Measurements from ENCODE around the gene EFL1.
"Not testable (repeated sequence)": the region's sequence is repeated elsewhere in the genome, so short reads cannot be mapped to it uniquely, and the experiment has no call there.

The EFL1 gene

DNA sequence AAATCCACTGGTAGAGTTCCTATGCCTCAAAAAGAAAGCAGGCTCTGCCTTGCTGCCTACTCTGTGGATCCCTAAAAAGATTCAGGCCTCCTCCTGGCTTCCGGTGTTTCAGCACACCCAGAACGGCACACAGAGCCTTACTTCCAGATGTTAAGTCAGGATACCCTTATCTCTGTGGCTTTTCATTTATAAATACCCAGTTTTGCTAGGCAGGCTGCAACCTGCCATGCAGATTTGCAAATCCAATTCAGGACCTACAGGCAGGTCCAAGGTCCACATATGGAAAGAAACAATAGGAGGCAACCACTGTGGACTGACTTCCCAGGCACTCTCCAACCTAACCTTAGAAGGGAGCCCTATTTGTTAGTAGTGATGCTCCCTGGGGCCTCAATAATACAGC, 30.7 kb downstream of the EFL1 start:
- no peak overlapping the region for H3K4me3 ChIP-seq (ENCODE audit: low read depth, low read length)
- no peak for DNase-seq (ENCODE audit: low read depth, low spot score)
- TF ChIP-seq, protein P1, sequence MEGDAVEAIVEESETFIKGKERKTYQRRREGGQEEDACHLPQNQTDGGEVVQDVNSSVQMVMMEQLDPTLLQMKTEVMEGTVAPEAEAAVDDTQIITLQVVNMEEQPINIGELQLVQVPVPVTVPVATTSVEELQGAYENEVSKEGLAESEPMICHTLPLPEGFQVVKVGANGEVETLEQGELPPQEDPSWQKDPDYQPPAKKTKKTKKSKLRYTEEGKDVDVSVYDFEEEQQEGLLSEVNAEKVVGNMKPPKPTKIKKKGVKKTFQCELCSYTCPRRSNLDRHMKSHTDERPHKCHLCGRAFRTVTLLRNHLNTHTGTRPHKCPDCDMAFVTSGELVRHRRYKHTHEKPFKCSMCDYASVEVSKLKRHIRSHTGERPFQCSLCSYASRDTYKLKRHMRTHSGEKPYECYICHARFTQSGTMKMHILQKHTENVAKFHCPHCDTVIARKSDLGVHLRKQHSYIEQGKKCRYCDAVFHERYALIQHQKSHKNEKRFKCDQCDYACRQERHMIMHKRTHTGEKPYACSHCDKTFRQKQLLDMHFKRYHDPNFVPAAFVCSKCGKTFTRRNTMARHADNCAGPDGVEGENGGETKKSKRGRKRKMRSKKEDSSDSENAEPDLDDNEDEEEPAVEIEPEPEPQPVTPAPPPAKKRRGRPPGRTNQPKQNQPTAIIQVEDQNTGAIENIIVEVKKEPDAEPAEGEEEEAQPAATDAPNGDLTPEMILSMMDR (IDR thresholded peaks at IDR 0.05; ENCODE audit: low read depth, low read length) = no peak

DNA sequence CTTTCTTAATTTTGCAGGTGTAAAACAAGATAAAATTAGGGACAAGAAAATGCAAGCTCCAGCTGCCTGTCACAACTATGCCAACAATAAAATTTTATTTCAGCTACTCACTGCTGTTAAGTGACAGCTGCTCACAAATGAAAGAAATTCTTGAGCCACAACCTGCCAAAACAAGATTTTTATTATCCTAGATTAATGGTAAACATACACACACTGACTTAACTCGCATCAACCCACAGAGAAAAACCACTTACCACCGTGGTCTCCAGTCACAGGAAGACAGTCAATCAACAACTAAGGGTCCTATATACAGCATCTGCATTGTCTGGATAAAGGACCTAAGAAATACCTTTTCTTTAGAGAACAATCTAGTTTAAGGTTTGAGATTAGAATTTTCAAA, 31.3 kb downstream of the EFL1 start:
- in situ Hi-C loops (cut with HindIII; ENCODE audit: low sequenced_read_pairs) = no loop called here
- TF ChIP-seq, protein P1 (IDR thresholded peaks at IDR 0.05; ENCODE audit: low read depth, low read length) = no peak
- H3K4me3 ChIP-seq (ENCODE audit: low read depth, low read length) = no peak overlapping the region
- no peak for DNase-seq (ENCODE audit: low read depth, low spot score)

More for the DNA sequence above, 30.7 kb downstream of the EFL1 start:
- in situ Hi-C loops (cut with HindIII; ENCODE audit: low sequenced_read_pairs) = no loop called here

DNA sequence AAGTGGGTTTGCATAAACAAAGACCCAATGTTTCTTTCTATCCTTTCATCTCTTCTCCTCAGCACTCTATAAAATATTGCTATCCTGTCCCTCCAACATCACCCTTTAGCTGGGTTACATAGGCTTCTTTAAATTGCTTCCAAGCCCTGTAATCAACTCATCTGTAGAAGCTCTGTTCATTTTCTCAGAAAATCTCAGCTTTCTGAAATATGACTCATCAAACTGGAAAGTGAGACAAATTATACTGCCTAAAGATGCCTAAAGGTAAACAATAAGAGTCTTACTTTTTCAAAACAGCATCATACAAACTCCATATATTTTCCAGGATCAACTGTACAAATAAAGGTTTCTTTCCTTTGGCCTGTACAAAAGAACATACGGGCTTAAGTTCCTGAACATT, 33.8 kb downstream of the EFL1 start:
- in situ Hi-C loops (cut with HindIII; ENCODE audit: low sequenced_read_pairs) = no loop called here
- peak; percentile 10 for DNase-seq (ENCODE audit: low read depth, low spot score)
- no peak overlapping the region for H3K4me3 ChIP-seq (ENCODE audit: low read depth, low read length)
- TF ChIP-seq, protein P1 (IDR thresholded peaks at IDR 0.05; ENCODE audit: low read depth, low read length) = no peak

DNA sequence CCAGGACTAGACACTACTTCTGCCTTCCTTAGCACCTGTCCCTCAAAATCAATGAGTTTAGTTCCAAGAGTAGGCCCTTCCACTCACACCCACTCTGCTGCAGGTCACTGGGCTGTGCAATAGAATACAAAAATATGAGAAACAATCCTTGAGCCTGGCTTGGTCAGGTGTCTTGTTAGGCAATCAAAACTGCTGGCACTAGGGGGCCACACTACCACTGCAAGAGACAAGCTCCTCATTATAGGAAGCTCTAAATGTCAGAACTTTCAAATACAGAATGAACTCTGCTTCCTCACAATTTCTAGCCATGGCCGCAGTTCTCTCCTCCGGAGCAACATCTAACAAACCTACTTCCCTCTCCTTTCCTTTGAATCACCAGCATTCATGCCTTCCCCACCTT, 41.0 kb downstream of the EFL1 start:
- DNase-seq (ENCODE audit: low read depth, low spot score) = peak; percentile 24
- in situ Hi-C loops (cut with HindIII; ENCODE audit: low sequenced_read_pairs); H3K4me3 ChIP-seq (ENCODE audit: low read depth, low read length): not testable (repeated sequence)
- TF ChIP-seq, protein P1 (IDR thresholded peaks at IDR 0.05; ENCODE audit: low read depth, low read length) = peak; percentile 50

DNA sequence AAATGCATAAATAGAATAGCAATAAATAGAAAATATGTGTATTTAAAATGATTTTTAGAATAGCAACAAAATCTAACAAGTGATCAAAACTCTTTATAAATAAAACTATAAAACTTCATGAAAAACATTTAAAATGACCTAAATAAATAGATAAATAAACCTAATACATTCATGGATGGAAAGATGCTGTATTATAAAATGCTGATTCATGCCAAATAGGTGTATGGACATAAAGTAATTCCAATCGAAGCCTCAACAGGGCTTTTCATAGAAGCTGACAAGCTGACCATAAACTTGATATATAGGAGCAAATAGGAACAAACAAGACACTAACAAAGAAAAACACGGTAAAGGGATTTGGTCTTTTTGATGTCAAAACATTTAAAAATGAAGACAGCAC, 46.4 kb downstream of the EFL1 start:
- in situ Hi-C loops (cut with HindIII; ENCODE audit: low sequenced_read_pairs) = not testable (repeated sequence)

DNA sequence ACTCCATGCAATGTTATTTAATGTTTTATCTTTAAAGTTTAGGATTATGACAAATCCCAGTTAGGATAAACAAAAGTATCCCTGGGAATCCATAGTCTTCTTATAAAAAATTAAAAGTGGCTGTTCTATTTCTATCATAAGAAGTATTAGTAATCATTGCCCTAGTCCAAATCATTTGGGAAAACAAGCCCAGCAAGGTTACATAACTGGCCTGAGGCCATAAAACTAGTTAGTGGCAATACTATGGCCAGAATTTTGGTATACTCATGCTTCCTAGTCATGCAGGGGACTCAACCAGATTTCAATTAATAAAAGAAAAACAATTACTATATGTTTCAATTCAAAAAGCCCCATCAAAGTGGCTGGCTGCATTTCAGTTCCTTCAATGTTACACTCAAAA, 50.3 kb downstream of the EFL1 start:
- DNase-seq (ENCODE audit: low read depth, low spot score); H3K4me3 ChIP-seq (ENCODE audit: low read depth, low read length); in situ Hi-C loops (cut with HindIII; ENCODE audit: low sequenced_read_pairs): not testable (repeated sequence)

More for the DNA sequence above, 46.4 kb downstream of the EFL1 start:
- H3K4me3 ChIP-seq (ENCODE audit: low read depth, low read length); DNase-seq (ENCODE audit: low read depth, low spot score): not testable (repeated sequence)

DNA sequence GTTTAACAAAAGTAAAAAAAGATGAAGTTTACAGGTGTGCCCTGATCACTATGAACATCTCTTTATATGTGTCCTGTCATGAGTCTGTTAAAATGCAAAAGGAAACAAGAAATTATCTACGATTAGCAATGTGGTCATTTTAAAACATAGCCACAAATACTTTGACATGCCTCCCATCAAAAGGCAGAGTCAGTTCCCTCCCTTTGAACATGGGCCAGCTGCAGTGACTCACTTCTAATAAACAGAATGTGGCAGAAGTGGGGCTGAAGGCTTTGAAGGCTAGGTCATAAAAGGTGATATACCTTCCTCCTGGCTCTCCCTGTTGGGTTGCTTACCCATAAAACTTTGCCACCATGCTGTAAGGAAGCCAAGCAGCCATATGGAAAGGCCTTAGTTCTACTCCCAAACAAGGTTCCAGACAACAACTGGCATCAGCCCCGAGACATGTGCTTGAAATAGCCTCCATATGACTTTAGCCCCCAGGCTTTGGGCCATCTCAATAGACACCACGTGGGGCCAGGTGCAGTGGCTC, 52.4 kb downstream of the EFL1 start:
- peak; percentile 45 for DNase-seq (ENCODE audit: low read depth, low spot score)
- H3K4me3 ChIP-seq (ENCODE audit: low read depth, low read length); in situ Hi-C loops (cut with HindIII; ENCODE audit: low sequenced_read_pairs): not testable (repeated sequence)

DNA sequence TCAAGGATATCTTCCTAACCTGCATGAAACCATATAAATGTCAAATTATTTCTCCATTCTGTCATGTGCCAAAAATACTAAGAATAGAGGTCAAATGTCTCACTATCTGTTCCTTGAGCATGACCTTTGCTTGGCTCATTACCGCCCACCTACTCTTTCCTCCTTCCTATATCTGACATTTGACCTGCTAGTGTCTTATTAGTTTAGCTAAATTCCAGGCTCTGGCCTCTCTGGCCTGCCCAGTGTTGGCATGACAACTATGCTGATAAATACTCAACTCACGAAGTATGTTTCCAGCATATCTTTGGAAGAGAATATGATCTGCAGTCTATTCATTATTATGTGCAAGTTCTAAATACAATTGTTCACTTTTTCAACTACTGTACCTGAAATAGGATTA, 58.0 kb downstream of the EFL1 start:
- in situ Hi-C loops (cut with HindIII; ENCODE audit: low sequenced_read_pairs); H3K4me3 ChIP-seq (ENCODE audit: low read depth, low read length); DNase-seq (ENCODE audit: low read depth, low spot score): not testable (repeated sequence)

Data from astrocyte of the spinal cord (primary cell).